ENCODE results near the gene TYK2. TPM values are rescaled to one million over a fixed set of nuclear protein-coding genes. Genes with fewer than 3 reads are reported as not detected.
"Not testable (repeated sequence)": the region's sequence is repeated elsewhere in the genome, so short reads cannot be mapped to it uniquely, and the experiment has no call there.

The TYK2 gene
- total RNA-seq, 2 donors from 2014 or later, result 72.4 to 168 TPM

DNA sequence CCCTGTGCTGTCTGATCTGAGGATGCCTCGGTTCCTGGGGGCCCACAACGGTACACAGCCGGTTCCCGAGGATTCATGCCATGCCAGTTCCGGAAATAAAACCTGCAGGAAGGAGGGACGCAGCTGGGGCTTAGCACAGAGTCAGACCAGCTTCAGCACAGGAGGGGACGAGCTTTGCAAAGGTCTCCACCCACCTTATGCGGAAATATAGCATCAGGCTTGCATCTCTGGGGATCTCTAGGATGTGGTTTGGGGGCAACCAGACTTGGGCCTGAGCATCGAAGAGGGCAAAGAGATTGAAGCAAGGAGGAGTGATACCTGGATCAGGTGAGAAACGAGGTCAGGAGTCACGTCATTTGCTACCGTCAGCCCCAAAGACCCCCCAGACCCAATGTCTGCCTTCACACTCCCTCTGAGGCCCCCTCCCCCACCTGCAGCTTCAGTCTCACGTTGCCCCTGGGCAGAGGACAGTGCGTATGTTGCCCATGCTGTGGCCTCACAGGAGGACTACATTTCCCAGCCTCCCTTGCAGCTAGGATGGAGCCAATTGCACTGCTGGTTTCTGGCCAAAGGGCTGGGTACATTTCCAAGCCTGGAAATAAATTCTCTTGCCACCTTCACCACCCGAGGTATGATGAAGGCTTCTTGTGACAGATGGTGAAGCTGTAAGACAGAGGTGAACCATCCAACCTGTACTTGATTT is 12.1 kb downstream of the TYK2 start:
- no peak for TF ChIP-seq POLR2A (IDR thresholded peaks at IDR 0.05)
- TF ChIP-seq, protein P1, sequence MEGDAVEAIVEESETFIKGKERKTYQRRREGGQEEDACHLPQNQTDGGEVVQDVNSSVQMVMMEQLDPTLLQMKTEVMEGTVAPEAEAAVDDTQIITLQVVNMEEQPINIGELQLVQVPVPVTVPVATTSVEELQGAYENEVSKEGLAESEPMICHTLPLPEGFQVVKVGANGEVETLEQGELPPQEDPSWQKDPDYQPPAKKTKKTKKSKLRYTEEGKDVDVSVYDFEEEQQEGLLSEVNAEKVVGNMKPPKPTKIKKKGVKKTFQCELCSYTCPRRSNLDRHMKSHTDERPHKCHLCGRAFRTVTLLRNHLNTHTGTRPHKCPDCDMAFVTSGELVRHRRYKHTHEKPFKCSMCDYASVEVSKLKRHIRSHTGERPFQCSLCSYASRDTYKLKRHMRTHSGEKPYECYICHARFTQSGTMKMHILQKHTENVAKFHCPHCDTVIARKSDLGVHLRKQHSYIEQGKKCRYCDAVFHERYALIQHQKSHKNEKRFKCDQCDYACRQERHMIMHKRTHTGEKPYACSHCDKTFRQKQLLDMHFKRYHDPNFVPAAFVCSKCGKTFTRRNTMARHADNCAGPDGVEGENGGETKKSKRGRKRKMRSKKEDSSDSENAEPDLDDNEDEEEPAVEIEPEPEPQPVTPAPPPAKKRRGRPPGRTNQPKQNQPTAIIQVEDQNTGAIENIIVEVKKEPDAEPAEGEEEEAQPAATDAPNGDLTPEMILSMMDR (IDR thresholded peaks at IDR 0.05), result no peak
- Histone ChIP-seq H3K4me3 (no peak overlapping the region), H3K27me3 (no peaks in the 10 kb centered on the region), H3K36me3 (replicated peaks in 1 of 2; ENCODE audit: insufficient read depth in 1 of 2, low read depth in 2 of 2) (peaks cover 0 to 28% of the 10 kb centered on the region in 2 donors), H3K27ac (no peak overlapping the region), H3K9me3 (no peaks in the 10 kb centered on the region), H3K4me1 (no peaks in the 10 kb centered on the region)
- DNase-seq, result no peak
- no peak for ATAC-seq
- 94 to 95% methylated on average over 10 to 15 of the region's 15 CpGs for WGBS, 2 donors
- intact Hi-C loops (cut with DNase I), result no loop called here

DNA sequence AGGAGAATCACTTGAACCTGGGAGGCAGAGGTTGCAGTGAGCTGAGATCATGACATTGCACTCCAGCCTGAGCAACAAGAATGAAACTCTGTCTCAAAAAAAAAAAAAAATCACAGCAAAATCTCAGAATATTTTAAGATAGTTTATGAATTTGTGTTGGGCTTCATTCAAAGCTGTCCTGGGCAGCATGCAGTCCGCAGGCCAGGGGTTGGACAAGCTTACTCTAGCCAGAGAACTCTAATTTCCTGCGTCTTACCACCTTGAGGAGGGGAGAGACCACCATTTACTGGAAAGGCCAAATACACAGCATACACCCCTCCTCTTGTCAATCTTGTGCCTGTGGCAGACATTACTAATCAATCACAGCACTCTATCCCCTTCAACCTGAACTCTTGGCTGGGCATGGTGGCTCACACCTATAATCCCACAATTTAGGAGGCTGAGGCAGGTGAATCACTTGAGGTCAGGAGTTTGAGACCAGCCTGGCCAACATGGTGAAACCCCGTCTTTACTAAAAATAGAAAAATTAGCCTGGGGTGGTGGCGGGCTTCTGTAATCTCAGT is 13.3 kb downstream of the TYK2 start:
- ATAC-seq; H3K4me1 ChIP-seq; H3K27ac ChIP-seq; DNase-seq; H3K4me3 ChIP-seq; H3K27me3 ChIP-seq; H3K9me3 ChIP-seq; intact Hi-C loops (cut with DNase I): not testable (repeated sequence)
- WGBS, 2 donors, result 91 to 95% methylated on average over 4 of the region's 4 CpGs
- peaks cover 0 to 28% of the 10 kb centered on the region in 2 donors for H3K36me3 ChIP-seq (replicated peaks in 1 of 2; ENCODE audit: insufficient read depth in 1 of 2, low read depth in 2 of 2)

DNA sequence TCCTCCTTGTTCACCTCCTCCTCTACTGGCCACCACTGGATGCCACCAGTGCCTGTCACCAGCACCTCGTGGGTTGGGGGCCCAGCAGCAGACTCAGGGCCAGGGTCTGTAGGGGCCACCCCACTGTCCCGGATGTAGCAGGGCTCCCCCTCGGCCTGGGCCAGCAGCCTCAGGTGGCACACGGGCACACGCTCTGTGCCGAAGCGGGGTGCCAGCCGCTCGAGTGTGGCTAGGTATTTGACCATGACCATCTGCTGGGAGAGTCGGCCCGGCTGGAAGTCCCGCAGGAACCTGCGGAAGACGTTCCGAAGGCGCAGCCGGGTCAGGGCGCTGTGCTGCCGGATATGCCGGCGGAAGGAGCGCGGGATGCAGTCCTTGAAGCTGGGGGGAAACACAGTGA is 14.9 kb downstream of the TYK2 start:
- intact Hi-C loops (cut with DNase I), result no loop called here
- Histone ChIP-seq H3K4me3 (no peak overlapping the region), H3K27me3 (no peaks in the 10 kb centered on the region), H3K27ac (no peak overlapping the region), H3K4me1 (no peaks in the 10 kb centered on the region), H3K9me3 (no peaks in the 10 kb centered on the region), H3K36me3 (replicated peaks in 1 of 2; ENCODE audit: insufficient read depth in 1 of 2, low read depth in 2 of 2) (peaks cover 0 to 34% of the 10 kb centered on the region in 2 donors)
- 94 to 95% methylated on average over 13 to 15 of the region's 23 CpGs for WGBS, 2 donors
- ATAC-seq (no peak), DNase-seq (no peak)
- no peak for TF ChIP-seq POLR2A (IDR thresholded peaks at IDR 0.05)
- TF ChIP-seq, protein P1 (IDR thresholded peaks at IDR 0.05), result no peak

DNA sequence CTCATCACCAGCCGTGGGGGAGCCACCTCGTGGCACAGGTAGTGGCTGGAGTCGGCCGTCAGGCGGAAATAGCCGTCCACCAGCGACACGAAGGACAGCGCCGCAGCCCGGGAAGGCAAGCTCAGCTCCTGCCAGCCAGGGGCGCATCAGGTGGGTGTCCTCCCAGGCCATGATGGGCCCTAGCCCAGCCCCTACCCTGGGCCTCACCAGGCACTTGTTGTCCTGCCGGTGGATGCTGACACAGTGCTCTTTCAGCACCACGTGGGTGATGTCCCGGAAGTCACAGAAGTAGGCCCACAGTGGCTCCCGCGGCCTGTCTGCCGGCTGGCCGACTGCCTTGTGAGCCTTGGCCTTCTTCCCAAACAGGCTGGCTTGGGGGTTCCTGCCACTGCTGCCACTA is 15.7 kb downstream of the TYK2 start:
- DNase-seq (no peak), ATAC-seq (no peak)
- Histone ChIP-seq H3K4me3 (no peak overlapping the region), H3K27ac (no peak overlapping the region), H3K4me1 (no peaks in the 10 kb centered on the region), H3K27me3 (no peaks in the 10 kb centered on the region), H3K9me3 (no peaks in the 10 kb centered on the region), H3K36me3 (replicated peaks in 1 of 2; ENCODE audit: insufficient read depth in 1 of 2, low read depth in 2 of 2) (peaks cover 0 to 34% of the 10 kb centered on the region in 2 donors)
- no peak for TF ChIP-seq POLR2A (IDR thresholded peaks at IDR 0.05)
- TF ChIP-seq, protein P1 (IDR thresholded peaks at IDR 0.05), result no peak
- WGBS, 2 donors, result 69 to 94% methylated on average over 10 to 13 of the region's 19 CpGs
- intact Hi-C loops (cut with DNase I), result no loop called here

DNA sequence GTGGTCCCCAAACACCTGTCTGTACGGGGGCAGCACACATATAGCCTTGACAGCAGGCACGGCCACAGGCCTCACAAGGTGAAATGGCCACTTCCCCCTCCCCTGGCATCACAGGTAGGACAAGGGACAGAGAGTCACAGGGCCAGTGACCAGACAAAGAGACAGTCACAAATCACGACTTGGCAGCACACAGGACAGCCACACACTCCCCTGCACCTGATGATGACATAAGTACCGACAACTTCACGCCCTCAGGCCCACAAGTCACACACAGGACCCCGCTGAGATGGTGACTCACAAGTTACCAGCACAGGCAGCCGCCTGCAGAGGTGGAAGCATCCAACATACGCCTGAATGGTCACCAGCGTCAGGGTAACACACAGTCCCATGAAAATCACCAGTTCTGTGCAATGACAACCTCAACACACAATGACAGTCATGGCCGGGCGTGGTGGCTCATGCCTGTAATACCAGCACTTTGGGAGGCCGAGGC is 16.5 kb downstream of the TYK2 start:
- WGBS, 2 donors, result 92 to 95% methylated on average over 8 to 12 of the region's 12 CpGs
- Histone ChIP-seq H3K36me3 (replicated peaks in 1 of 2; ENCODE audit: insufficient read depth in 1 of 2, low read depth in 2 of 2) (peaks cover 0 to 37% of the 10 kb centered on the region in 2 donors), H3K27ac (no peak overlapping the region), H3K4me1 (no peaks in the 10 kb centered on the region), H3K27me3 (no peaks in the 10 kb centered on the region), H3K4me3 (no peak overlapping the region), H3K9me3 (no peaks in the 10 kb centered on the region)
- TF ChIP-seq, protein P1 (IDR thresholded peaks at IDR 0.05), result no peak
- TF ChIP-seq POLR2A (IDR thresholded peaks at IDR 0.05), result no peak
- no peak for DNase-seq
- intact Hi-C loops (cut with DNase I), result no loop called here
- ATAC-seq, result no peak

Data from body of pancreas (tissue), 4 donors.